Measurements from ENCODE around the gene FBXW10.
"Not testable (repeated sequence)": the region's sequence is repeated elsewhere in the genome, so short reads cannot be mapped to it uniquely, and the experiment has no call there.

The FBXW10 gene

GRCh38 chr17:18821430-18821829, 77.6 kb downstream of the FBXW10 start:
- not testable (repeated sequence) for DNase-seq

GRCh38 chr17:18827613-18828012, 83.8 kb downstream of the FBXW10 start:
- not testable (repeated sequence) for DNase-seq
